HepG2 (cell line): Measurements from ENCODE around the gene OTUD7B. TPM values are rescaled to one million over a fixed set of nuclear protein-coding genes. Genes with fewer than 3 reads are reported as not detected.

Experiments
- AKNA ChIP-seq: sonication (generic); formaldehyde crosslinking; IDR thresholded peaks from 2 replicates; pipeline ENCODE4 v1.4.0; 2020; ENCODE audit warnings: missing genetic modification reagents, borderline replicate concordance
- ESRRA ChIP-seq: sonication (generic); formaldehyde crosslinking; IDR thresholded peaks from 2 replicates; pipeline ENCODE4 v1.5.1; 2020; ENCODE audit warnings: mild to moderate bottlenecking, low read depth, missing genetic modification reagents
- FOXO4 ChIP-seq: sonication (generic); formaldehyde crosslinking; conservative IDR thresholded peaks from 2 replicates; pipeline ENCODE4 v1.8.1; 2023; ENCODE audit warnings: missing genetic modification reagents
- ISL2 ChIP-seq: sonication (generic); formaldehyde crosslinking; IDR thresholded peaks from 2 replicates; pipeline ENCODE4 v1.5.0; 2020; ENCODE audit warnings: missing genetic modification reagents
- MEIS1 ChIP-seq: sonication (generic); formaldehyde crosslinking; IDR thresholded peaks from 2 replicates; pipeline ENCODE4 v1.9.0; 2021; ENCODE audit warnings: mild to moderate bottlenecking, missing genetic modification reagents, moderate library complexity, borderline replicate concordance
- MEIS2 ChIP-seq: sonication (generic); formaldehyde crosslinking; IDR thresholded peaks from 2 replicates; pipeline ENCODE4 v1.9.0; 2021; ENCODE audit warnings: mild to moderate bottlenecking, missing genetic modification reagents
- NFE2 ChIP-seq: sonication (generic); formaldehyde crosslinking; IDR thresholded peaks from 2 replicates; pipeline ENCODE4 v1.4.0; 2020; ENCODE audit warnings: missing genetic modification reagents
- NFIB ChIP-seq: sonication (generic); formaldehyde crosslinking; IDR thresholded peaks from 2 replicates; pipeline ENCODE4 v1.9.0; 2021; ENCODE audit warnings: missing genetic modification reagents, mild to moderate bottlenecking, borderline replicate concordance
- ZNF552 ChIP-seq: sonication (generic); formaldehyde crosslinking; IDR thresholded peaks from 2 replicates; pipeline ENCODE4 v1.9.0; 2022; ENCODE audit warnings: missing genetic modification reagents, mild to moderate bottlenecking, borderline replicate concordance
- ZNF605 ChIP-seq: sonication (generic); formaldehyde crosslinking; IDR thresholded peaks from 2 replicates; pipeline ENCODE4 v1.8.0; 2022; ENCODE audit warnings: mild to moderate bottlenecking, missing genetic modification reagents
- ZNF616 ChIP-seq: sonication (generic); formaldehyde crosslinking; IDR thresholded peaks from 2 replicates; pipeline ENCODE4 v1.5.0; 2020; ENCODE audit warnings: low read depth, mild to moderate bottlenecking, missing genetic modification reagents
- ZNF674 ChIP-seq: sonication (generic); formaldehyde crosslinking; IDR thresholded peaks from 2 replicates; pipeline ENCODE4 v1.5.0; 2020; ENCODE audit warnings: low read depth, mild to moderate bottlenecking, missing genetic modification reagents
- ZNF713 ChIP-seq: sonication (generic); formaldehyde crosslinking; IDR thresholded peaks from 2 replicates; pipeline ENCODE4 v1.4.0; 2020; ENCODE audit warnings: mild to moderate bottlenecking, missing genetic modification reagents
- ZNF878 ChIP-seq: sonication (generic); formaldehyde crosslinking; IDR thresholded peaks from 2 replicates; pipeline ENCODE4 v1.8.1; 2023; ENCODE audit warnings: mild to moderate bottlenecking, missing genetic modification reagents, moderate library complexity
- polyA plus RNA-seq, 8 experiments: library from polyadenylated mRNA; depleted of rRNA in 3 of 8; stranded (reverse) in 7 of 8; unstranded in 1 of 8; fragments of >200 nt; fragmentation: Illumina TruSeq in 4 of 8; extraction: Trizol in 4 of 8; gene quantifications; 2 replicates each; pipeline versions ENCODE4 v1.2.1 to v1.2.3, GENCODE V29; 2011 to 2016; ENCODE audit warnings: low read depth in 4 of 8, missing spikeins in 1 of 8, mixed read lengths in 1 of 8; ENCODE audit not compliant: insufficient read depth in 1 of 8
- total RNA-seq, 5 experiments: library from RNA; depleted of rRNA; stranded (reverse); fragments of >200 nt; fragmentation: Illumina TruSeq; extraction: Trizol; gene quantifications; 2 replicates each; pipeline ENCODE4 v1.2.3, GENCODE V29; 2016; ENCODE audit warnings: low read depth in 1 of 5
- TF ChIP-seq, protein P1 (sequence below): sonication (generic); formaldehyde crosslinking; IDR thresholded peaks from 2 replicates; pipeline ENCODE4 v1.8.0; 2022; ENCODE audit warnings: mild to moderate bottlenecking, missing genetic modification reagents
- TF ChIP-seq, protein P2 (sequence below): sonication (generic); formaldehyde crosslinking; IDR thresholded peaks from 2 replicates; pipeline ENCODE4 v1.8.1; 2022; ENCODE audit warnings: low read depth, mild to moderate bottlenecking, missing genetic modification reagents
- TF ChIP-seq, protein P3 (sequence below): sonication (generic); formaldehyde crosslinking; IDR thresholded peaks from 2 replicates; pipeline ENCODE4 v1.4.0; 2020; ENCODE audit warnings: missing genetic modification reagents

OTUD7B gene
- total and polyA plus RNA-seq, 2 of the 13 experiments (the other 11 are each of a cell fraction or from before 2014, with no cell fraction given): 5.1 to 11.2 TPM

DNA sequence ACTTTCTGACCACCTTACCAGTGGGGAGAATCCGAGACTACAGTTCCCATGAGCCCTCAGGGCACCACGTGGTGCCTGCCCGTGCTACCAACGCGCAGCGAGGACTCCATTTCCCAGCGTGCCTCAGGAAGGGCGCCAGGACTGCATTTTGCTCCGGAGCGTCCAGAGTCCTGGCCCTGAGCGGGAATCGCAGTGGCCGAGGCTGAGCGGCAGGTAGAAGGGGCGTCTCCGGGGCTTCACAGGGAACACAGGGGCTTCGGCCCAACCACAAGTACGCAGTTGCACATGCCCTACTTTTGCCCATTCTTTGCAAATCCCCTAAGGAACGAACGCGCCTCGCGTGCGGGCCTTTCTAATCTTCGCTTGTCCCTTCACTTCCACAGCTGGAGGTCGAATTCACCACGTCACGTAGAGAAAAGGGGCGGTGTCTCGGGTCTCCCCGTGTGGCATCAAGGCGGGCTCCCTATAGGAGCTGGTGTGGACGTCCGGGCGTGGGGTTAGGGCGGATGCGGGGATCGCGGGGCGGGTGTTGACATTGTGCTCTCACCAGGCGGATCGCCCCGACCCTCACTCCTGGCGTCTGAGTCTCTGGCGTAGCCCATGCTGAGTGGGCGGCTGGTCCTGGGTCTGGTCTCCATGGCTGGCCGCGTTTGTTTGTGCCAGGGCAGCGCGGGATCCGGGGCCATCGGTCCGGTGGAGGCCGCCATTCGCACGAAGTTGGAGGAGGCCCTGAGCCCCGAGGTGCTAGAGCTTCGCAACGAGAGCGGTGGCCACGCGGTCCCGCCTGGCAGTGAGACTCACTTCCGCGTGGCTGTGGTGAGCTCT is 110.9 kb downstream of the OTUD7B start, which contains the start of gene BOLA1 (continued):
- TF ChIP-seq ZNF713 (CRISPR knock-in tag) (no peak), MEIS1 (CRISPR knock-in tag) (no peak), ZNF616 (no peak), ZNF878 (CRISPR knock-in tag) (no peak), ZNF552 (no peak), ISL2 (CRISPR knock-in tag) (no peak), ZNF674 (no peak), FOXO4 (no peak), ZNF605 (CRISPR knock-in tag) (peak; percentile 75; the same call in 1 of the 2 replicates), NFIB (CRISPR knock-in tag) (no peak), NFE2 (CRISPR knock-in tag) (no peak), AKNA (CRISPR knock-in tag) (no peak), ESRRA (CRISPR knock-in tag) (0 out of 2 replicates have a peak, but pooled peaks have one; percentile 27), MEIS2 (CRISPR knock-in tag) (no peak)
- TF ChIP-seq, protein P1, sequence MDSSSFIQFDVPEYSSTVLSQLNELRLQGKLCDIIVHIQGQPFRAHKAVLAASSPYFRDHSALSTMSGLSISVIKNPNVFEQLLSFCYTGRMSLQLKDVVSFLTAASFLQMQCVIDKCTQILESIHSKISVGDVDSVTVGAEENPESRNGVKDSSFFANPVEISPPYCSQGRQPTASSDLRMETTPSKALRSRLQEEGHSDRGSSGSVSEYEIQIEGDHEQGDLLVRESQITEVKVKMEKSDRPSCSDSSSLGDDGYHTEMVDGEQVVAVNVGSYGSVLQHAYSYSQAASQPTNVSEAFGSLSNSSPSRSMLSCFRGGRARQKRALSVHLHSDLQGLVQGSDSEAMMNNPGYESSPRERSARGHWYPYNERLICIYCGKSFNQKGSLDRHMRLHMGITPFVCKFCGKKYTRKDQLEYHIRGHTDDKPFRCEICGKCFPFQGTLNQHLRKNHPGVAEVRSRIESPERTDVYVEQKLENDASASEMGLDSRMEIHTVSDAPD (CRISPR knock-in tag): no peak
- TF ChIP-seq, protein P2, sequence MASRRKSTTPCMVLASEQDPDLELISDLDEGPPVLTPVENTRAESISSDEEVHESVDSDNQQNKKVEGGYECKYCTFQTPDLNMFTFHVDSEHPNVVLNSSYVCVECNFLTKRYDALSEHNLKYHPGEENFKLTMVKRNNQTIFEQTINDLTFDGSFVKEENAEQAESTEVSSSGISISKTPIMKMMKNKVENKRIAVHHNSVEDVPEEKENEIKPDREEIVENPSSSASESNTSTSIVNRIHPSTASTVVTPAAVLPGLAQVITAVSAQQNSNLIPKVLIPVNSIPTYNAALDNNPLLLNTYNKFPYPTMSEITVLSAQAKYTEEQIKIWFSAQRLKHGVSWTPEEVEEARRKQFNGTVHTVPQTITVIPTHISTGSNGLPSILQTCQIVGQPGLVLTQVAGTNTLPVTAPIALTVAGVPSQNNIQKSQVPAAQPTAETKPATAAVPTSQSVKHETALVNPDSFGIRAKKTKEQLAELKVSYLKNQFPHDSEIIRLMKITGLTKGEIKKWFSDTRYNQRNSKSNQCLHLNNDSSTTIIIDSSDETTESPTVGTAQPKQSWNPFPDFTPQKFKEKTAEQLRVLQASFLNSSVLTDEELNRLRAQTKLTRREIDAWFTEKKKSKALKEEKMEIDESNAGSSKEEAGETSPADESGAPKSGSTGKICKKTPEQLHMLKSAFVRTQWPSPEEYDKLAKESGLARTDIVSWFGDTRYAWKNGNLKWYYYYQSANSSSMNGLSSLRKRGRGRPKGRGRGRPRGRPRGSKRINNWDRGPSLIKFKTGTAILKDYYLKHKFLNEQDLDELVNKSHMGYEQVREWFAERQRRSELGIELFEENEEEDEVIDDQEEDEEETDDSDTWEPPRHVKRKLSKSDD (CRISPR knock-in tag): no peak; the same call in 1 of the 2 replicates
- TF ChIP-seq, protein P3, sequence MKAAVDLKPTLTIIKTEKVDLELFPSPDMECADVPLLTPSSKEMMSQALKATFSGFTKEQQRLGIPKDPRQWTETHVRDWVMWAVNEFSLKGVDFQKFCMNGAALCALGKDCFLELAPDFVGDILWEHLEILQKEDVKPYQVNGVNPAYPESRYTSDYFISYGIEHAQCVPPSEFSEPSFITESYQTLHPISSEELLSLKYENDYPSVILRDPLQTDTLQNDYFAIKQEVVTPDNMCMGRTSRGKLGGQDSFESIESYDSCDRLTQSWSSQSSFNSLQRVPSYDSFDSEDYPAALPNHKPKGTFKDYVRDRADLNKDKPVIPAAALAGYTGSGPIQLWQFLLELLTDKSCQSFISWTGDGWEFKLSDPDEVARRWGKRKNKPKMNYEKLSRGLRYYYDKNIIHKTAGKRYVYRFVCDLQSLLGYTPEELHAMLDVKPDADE (CRISPR knock-in tag): no peak
